Esophagus muscularis mucosa (tissue), 4 donors: ENCODE measurements around the gene COX8A. TPM values are rescaled to one million over a fixed set of nuclear protein-coding genes. Genes with fewer than 3 reads are reported as not detected.

Experiments
- DNase-seq: peaks from one replicate; pipeline ENCODE4 v3.0.0-alpha.2; 2017; ENCODE audit errors: extremely low spot score
- H3K27ac ChIP-seq, 4 donors: fragments of 200-600 bp; sonication (generic); replicated peaks in 1 of 4; 1 replicate in 3 of 4; 2 replicates in 1 of 4; pipeline ENCODE4 v1.5.1; 2016 to 2019; ENCODE audit warnings: mild to moderate bottlenecking in 1 of 4
- H3K27me3 ChIP-seq, 4 donors: fragments of 200-600 bp; sonication (generic); one replicate each; pipeline versions ENCODE4 v1.5.1 to v1.6.0; 2016 to 2019
- H3K36me3 ChIP-seq, 4 donors: fragments of 200-600 bp; sonication (generic); one replicate each; pipeline ENCODE4 v1.5.1; 2016 to 2019
- H3K4me1 ChIP-seq, 4 donors: fragments of 200-600 bp; sonication (generic); one replicate each; pipeline ENCODE4 v1.5.1; 2016 to 2019
- H3K4me3 ChIP-seq, 4 donors: fragments of 200-600 bp; sonication (generic); 1 replicate in 2 of 4; 2 replicates in 2 of 4; pipeline ENCODE4 v1.5.1; 2016 to 2019; ENCODE audit warnings: mild to moderate bottlenecking in 4 of 4, moderate library complexity in 1 of 4
- H3K9me3 ChIP-seq, 4 donors: fragments of 200-600 bp; sonication (generic); 1 replicate in 3 of 4; 2 replicates in 1 of 4; pipeline ENCODE4 v1.5.1; 2016 to 2019
- EP300 ChIP-seq: sonication (generic); formaldehyde crosslinking; IDR thresholded peaks from one replicate; pipeline ENCODE4 v1.6.1; 2017; ENCODE audit warnings: antibody characterized with exemption
- POLR2A ChIP-seq: fragments of 450-650 bp; IDR thresholded peaks from one replicate; pipeline ENCODE4 v1.6.1; 2017; ENCODE audit warnings: antibody characterized with exemption, moderate library complexity, mild to moderate bottlenecking, low read depth
- POLR2AphosphoS5 ChIP-seq, 2 donors: sonication (generic); formaldehyde crosslinking; IDR thresholded peaks; one replicate each; pipeline ENCODE4 v1.6.1; 2017; ENCODE audit warnings: antibody characterized with exemption in 2 of 2
- WGBS: methylation state at CpG from one replicate; pipeline ENCODE4 v1.1.5; 2018; 5-methylcytosine and 5-hydroxymethylcytosine counted together
- intact Hi-C: fragments of 100-400 bp; cut with DNase I; formaldehyde crosslinking; loops from one replicate; pipeline ENCODE4 v1.15.1; 2023
- total RNA-seq, 4 donors: library from RNA; depleted of rRNA; stranded (reverse); fragments of >200 nt; gene quantifications; one replicate each; pipeline versions ENCODE4 v1.1.0 to v1.2.1, GENCODE V29; 2016
- TF ChIP-seq, protein P1 (sequence below), 3 experiments: fragments of 200-600 bp in 2 of 3; fragments of 450-650 bp in 1 of 3; sonication (generic) in 2 of 3; IDR thresholded peaks; one replicate each; pipeline ENCODE4 v1.5.1; 2017 to 2019; ENCODE audit warnings: antibody characterized with exemption in 3 of 3, mild to moderate bottlenecking in 2 of 3, moderate library complexity in 1 of 3

COX8A gene
- total RNA-seq, 4 donors from 2014 or later = 393 to 518 (median 445) TPM

DNA sequence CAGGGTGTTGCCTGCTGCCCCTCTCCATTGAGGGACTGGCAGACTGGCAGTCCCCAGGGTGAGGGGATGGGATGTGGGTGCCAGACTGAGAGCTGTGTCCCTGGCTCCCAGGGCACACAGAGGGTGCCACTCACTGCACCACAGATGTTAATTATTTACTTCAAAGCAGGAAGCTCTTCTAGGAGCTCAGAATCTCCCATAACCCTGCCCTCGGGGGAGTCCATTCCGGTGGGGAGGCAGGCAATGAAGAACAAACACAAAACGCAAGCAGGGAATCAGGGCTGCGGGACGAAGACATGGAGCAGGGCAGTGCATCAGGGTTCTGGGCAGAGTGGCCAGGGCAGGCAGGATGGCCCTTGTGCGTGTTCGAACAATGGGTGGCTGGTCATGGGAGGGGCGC lies 37.0 kb downstream of the COX8A start:
- no peak for DNase-seq
- intact Hi-C loops = no loop called here

DNA sequence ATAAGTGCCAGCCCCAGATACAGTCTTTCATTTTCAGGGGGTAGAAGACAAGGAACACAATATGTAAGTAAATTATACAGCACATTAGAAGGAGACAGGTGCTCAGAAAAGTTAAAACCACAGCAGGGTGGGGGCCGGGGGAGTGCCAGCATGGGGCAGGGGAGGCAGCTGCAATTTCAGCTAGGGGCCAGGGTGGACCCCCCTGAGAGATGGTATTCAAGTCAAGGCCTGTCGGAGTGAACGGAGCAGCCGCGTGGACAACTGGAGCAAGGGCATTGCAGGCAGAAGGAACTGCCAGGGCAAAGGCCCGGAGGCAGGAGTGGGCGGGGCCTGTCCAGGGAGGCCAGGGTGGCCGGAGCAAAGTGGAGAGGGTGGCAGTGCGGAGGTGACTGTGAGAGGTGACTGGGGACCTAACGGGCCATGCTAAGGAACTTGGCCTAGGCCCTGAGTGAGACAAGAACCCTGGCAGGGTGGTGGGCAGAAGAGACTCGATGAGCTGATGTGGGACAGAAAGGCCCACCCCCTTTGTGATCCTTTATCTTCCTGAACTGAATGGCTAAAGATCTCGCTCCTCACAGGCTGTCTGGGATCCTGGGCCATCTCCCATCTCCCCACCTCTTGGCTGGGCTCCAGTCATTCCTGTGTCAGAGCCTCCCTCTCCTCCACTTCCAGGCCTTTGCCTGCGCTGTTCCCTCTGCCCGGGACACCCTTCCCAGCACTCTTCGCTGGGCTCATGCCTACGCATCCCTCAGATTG lies 38.9 kb downstream of the COX8A start:
- Histone ChIP-seq H3K4me1 (peaks cover 2 to 8% (median 2%) of the 10 kb centered on the region in 4 donors), H3K27ac (no peak overlapping the region), H3K27me3 (no peaks in the 10 kb centered on the region), H3K9me3 (no peaks in the 10 kb centered on the region), H3K4me3 (no peak overlapping the region), H3K36me3 (no peaks in the 10 kb centered on the region)
- DNase-seq = no peak
- intact Hi-C loops = no loop called here
- TF ChIP-seq POLR2A (no peak), POLR2AphosphoS5 (IDR thresholded peaks at IDR 0.05) (no peak), EP300 (no peak)
- TF ChIP-seq, protein P1, sequence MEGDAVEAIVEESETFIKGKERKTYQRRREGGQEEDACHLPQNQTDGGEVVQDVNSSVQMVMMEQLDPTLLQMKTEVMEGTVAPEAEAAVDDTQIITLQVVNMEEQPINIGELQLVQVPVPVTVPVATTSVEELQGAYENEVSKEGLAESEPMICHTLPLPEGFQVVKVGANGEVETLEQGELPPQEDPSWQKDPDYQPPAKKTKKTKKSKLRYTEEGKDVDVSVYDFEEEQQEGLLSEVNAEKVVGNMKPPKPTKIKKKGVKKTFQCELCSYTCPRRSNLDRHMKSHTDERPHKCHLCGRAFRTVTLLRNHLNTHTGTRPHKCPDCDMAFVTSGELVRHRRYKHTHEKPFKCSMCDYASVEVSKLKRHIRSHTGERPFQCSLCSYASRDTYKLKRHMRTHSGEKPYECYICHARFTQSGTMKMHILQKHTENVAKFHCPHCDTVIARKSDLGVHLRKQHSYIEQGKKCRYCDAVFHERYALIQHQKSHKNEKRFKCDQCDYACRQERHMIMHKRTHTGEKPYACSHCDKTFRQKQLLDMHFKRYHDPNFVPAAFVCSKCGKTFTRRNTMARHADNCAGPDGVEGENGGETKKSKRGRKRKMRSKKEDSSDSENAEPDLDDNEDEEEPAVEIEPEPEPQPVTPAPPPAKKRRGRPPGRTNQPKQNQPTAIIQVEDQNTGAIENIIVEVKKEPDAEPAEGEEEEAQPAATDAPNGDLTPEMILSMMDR (IDR thresholded peaks at IDR 0.05) = no peak
- WGBS = 92% methylated on average over 16 of the region's 16 CpGs

More for the DNA sequence above, 37.0 kb downstream of the COX8A start:
- Histone ChIP-seq H3K27ac (no peak overlapping the region), H3K27me3 (no peaks in the 10 kb centered on the region), H3K4me3 (no peak overlapping the region), H3K9me3 (no peaks in the 10 kb centered on the region), H3K36me3 (no peaks in the 10 kb centered on the region), H3K4me1 (peaks cover 17 to 22% (median 19%) of the 10 kb centered on the region in 4 donors)
- 92% methylated on average over 8 of the region's 8 CpGs for WGBS
- TF ChIP-seq EP300 = no peak
- no peak for TF ChIP-seq POLR2AphosphoS5 (IDR thresholded peaks at IDR 0.05)
- no peak for TF ChIP-seq POLR2A
- TF ChIP-seq, protein P1 (IDR thresholded peaks at IDR 0.05) = no peak

DNA sequence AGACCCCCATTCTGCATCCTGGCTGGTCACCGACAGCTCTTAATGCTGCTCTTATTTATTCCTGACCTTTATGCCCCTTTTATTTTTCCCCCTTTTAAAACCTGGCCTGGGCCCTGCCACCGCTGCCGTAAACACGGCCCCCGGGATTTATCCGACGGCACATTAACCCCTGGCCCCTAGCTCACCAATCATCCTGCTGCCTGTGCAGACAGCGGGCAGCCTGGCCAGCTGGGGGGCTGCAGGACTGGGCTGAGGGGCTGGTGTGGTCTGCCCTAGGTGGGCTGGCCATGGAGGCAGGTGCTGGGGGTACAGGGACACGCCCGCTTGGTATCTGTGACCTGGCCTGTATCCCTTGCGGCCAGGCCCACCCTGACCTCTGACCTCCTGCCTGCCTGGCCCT lies 39.9 kb downstream of the COX8A start:
- no peak overlapping the region for H3K27ac ChIP-seq
- TF ChIP-seq POLR2A (no peak), EP300 (no peak), POLR2AphosphoS5 (IDR thresholded peaks at IDR 0.05) (no peak)
- TF ChIP-seq, protein P1 (IDR thresholded peaks at IDR 0.05) = no peak
- H3K4me3 ChIP-seq = no peak overlapping the region
- H3K27me3 ChIP-seq = no peaks in the 10 kb centered on the region
- peaks cover 0 to 16% (median 0%) of the 10 kb centered on the region in 4 donors for H3K4me1 ChIP-seq
- 91% methylated on average over 11 of the region's 11 CpGs for WGBS
- DNase-seq = no peak
- no peaks in the 10 kb centered on the region for H3K36me3 ChIP-seq
- H3K9me3 ChIP-seq = no peaks in the 10 kb centered on the region
- intact Hi-C loops = no loop called here

DNA sequence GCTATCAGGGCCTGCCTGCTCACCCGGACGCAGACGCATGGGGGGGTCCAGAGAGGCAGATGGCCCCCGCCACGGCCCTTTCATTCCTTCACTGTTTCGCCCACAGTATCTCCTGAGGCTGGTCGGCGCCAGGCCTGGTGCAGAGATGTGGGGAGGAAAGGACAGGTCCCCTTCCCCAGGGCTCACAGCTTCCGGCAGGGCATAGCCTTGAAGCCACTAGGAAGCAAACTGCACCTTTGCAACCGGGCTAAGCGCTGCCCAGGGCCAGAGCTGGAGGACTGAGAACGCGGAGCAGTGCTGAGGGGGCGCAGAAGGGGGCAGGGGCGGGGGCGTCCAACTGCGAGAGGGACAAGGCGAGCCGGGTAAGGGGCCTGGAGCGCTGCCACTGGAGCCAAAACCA lies 41.1 kb downstream of the COX8A start:
- no peak overlapping the region for H3K27ac ChIP-seq
- H3K36me3 ChIP-seq = no peaks in the 10 kb centered on the region
- WGBS = 92% methylated on average over 14 of the region's 20 CpGs
- H3K4me1 ChIP-seq = peaks cover 0 to 21% (median 0%) of the 10 kb centered on the region in 4 donors
- TF ChIP-seq POLR2A (no peak), EP300 (no peak), POLR2AphosphoS5 (IDR thresholded peaks at IDR 0.05) (no peak)
- TF ChIP-seq, protein P1 (IDR thresholded peaks at IDR 0.05) = no peak
- DNase-seq = no peak
- H3K4me3 ChIP-seq = no peak overlapping the region
- intact Hi-C loops = no loop called here
- H3K27me3 ChIP-seq = no peaks in the 10 kb centered on the region
- H3K9me3 ChIP-seq = no peaks in the 10 kb centered on the region
